GM12878 (cell line): Measurements from ENCODE around the gene UTS2R. TPM values are rescaled to one million over a fixed set of nuclear protein-coding genes. Genes with fewer than 3 reads are reported as not detected.

ENCODE experiments used
- ATAC-seq: fragments of 200-7000 bp; cut with Tn5 transposase; 3 replicates; pipeline ENCODE4 v1.9.1; 2020; ENCODE audit warnings: mild to moderate bottlenecking, moderate library complexity
- BruUV-seq: library from RNA; stranded (reverse); fragments of 400-500 nt; replicated peaks from 2 replicates; lab custom pipeline; 2021; lab: Mats Ljungman, UMichigan
- CTCF ChIA-PET: fragments of 300-600 bp; sonication (Branson Sonifier 250); formaldehyde crosslinking; extraction: SDS; loops from one replicate; lab custom pipeline; 2021; ENCODE audit warnings: inconsistent platforms; lab: Yijun Ruan, JAX
- POLR2A ChIA-PET: fragments of 350-600 bp; formaldehyde crosslinking; extraction: SDS; loops from one replicate; lab custom pipeline; 2021; ENCODE audit warnings: inconsistent platforms; lab: Charles Lee
- RAD21 ChIA-PET: fragments of 300-600 bp; sonication (Branson Sonifier 250); formaldehyde crosslinking; loops from one replicate; lab custom pipeline; 2023; ENCODE audit warnings: antibody characterized with exemption; ENCODE audit not compliant: unreplicated experiment; lab: Charles Lee
- SMC1A ChIA-PET: fragments of 300-600 bp; sonication (Branson Sonifier 250); formaldehyde crosslinking; loops from one replicate; lab custom pipeline; 2023; ENCODE audit not compliant: unreplicated experiment, uncharacterized antibody; lab: Charles Lee
- DNase-seq: peaks from one replicate; pipeline ENCODE4 v3.0.0-alpha.2; 2011; ENCODE audit warnings: low read depth, low spot score
- FAIRE-seq: peaks from 3 replicates; lab custom pipeline; 2011; peaks lifted over from hg19 to GRCh38; lab: Jason Lieb, UNC
- H2AFZ ChIP-seq: 2 replicates; pipeline ENCODE4 v1.6.0; 2011; ENCODE audit warnings: low read depth, low read length, control low read depth; ENCODE audit not compliant: control insufficient read depth
- H3K27ac ChIP-seq: 2 replicates; pipeline ENCODE4 v1.5.1; 2011; ENCODE audit warnings: control low read depth; ENCODE audit not compliant: control insufficient read depth, insufficient read depth
- H3K27me3 ChIP-seq, 2 experiments: replicated peaks in 1 of 2; 2 replicates each; pipeline versions ENCODE4 v1.6.0 to v1.6.1; 2011; ENCODE audit warnings: low read length in 1 of 2; ENCODE audit not compliant: control insufficient read depth in 2 of 2, insufficient read depth in 2 of 2
- H3K36me3 ChIP-seq, 2 experiments: 2 replicates each; pipeline ENCODE4 v1.5.1; 2011; ENCODE audit warnings: low read length in 1 of 2; ENCODE audit not compliant: control insufficient read depth in 2 of 2, insufficient read depth in 2 of 2
- H3K4me1 ChIP-seq: 2 replicates; pipeline ENCODE4 v1.6.1; 2011; ENCODE audit warnings: mild to moderate bottlenecking, low read length, moderate library complexity, mixed read lengths; ENCODE audit not compliant: control insufficient read depth, insufficient read depth
- H3K4me2 ChIP-seq: 2 replicates; pipeline ENCODE4 v1.6.0; 2011; ENCODE audit warnings: control low read depth; ENCODE audit not compliant: control insufficient read depth, insufficient read depth
- H3K4me3 ChIP-seq: fragments of 200-600 bp; sonication (generic); 2 replicates; pipeline ENCODE4 v1.5.1; 2016
- H3K79me2 ChIP-seq: 2 replicates; pipeline ENCODE4 v1.6.0; 2011; ENCODE audit warnings: low read length; ENCODE audit not compliant: control insufficient read depth, insufficient read depth
- H3K9ac ChIP-seq: 2 replicates; pipeline ENCODE4 v1.8.0; 2011; ENCODE audit warnings: low read length, control low read depth, mixed read lengths; ENCODE audit not compliant: control insufficient read depth, insufficient read depth
- H3K9me3 ChIP-seq: replicated peaks from 3 replicates; pipeline ENCODE4 v1.5.1; 2011; ENCODE audit warnings: mild to moderate bottlenecking, low read length; ENCODE audit not compliant: control insufficient read depth, insufficient read depth
- H4K20me1 ChIP-seq: 2 replicates; pipeline ENCODE4 v1.6.0; 2011; ENCODE audit not compliant: control insufficient read depth, insufficient read depth
- ESRRA ChIP-seq: IDR thresholded peaks from 2 replicates; pipeline ENCODE4 v1.6.1; 2012; ENCODE audit warnings: mild to moderate bottlenecking, low read length, improper control_type of control experiment
- JUND ChIP-seq: IDR thresholded peaks from 2 replicates; pipeline ENCODE4 v1.6.1; 2012; ENCODE audit warnings: low read depth, mild to moderate bottlenecking, low read length, improper control_type of control experiment, moderate library complexity
- NFYB ChIP-seq: IDR thresholded peaks from 2 replicates; pipeline ENCODE4 v1.6.1; 2011; ENCODE audit warnings: low read depth, mild to moderate bottlenecking, low read length, improper control_type of control experiment, moderate library complexity; ENCODE audit not compliant: insufficient read depth
- RELA ChIP-seq: fragments of 450-650 bp; IDR thresholded peaks from 2 replicates; pipeline ENCODE4 v1.8.0; 2014; ENCODE audit warnings: borderline replicate concordance; ENCODE audit not compliant: partially characterized antibody
- TARDBP ChIP-seq: IDR thresholded peaks from 2 replicates; pipeline ENCODE4 v1.6.1; 2016; ENCODE audit warnings: borderline replicate concordance
- WGBS: methylation state at CpG from one replicate; pipeline ENCODE4 v1.1.6; 2016; ENCODE audit warnings: low lambda C conversion rate; ENCODE audit not compliant: insufficient replicate concordance, insufficient coverage; ENCODE audit errors: missing lambda C conversion rate; 5-methylcytosine and 5-hydroxymethylcytosine counted together
- in situ Hi-C: fragments of 300-500 bp; cut with MboI; formaldehyde crosslinking; loops from 9 replicates; pipeline ENCODE4 v1.14.3; 2018; ENCODE audit warnings: mixed read lengths
- intact Hi-C: fragments of 100-400 bp; cut with micrococcal nuclease; formaldehyde crosslinking; loops from one replicate; pipeline ENCODE4 v1.14.2; 2022; ENCODE audit not compliant: unreplicated experiment
- polyA plus RNA-seq, 11 experiments: library from polyadenylated mRNA; depleted of rRNA in 4 of 11; unstranded in 6 of 11; stranded (reverse) in 5 of 11; fragments of >200 nt; fragmentation: Nextera tagmentation in 4 of 11; fragmentation: Illumina TruSeq in 1 of 11; extraction: Ambion mirVana in 4 of 11; extraction: Trizol in 1 of 11; gene quantifications; 1 replicate in 1 of 11; 2 replicates in 10 of 11; pipeline versions ENCODE4 v1.2.1 to v1.2.3, GENCODE V29; 2011 to 2016; ENCODE audit warnings: inconsistent platforms in 2 of 11, missing spikeins in 2 of 11, low read depth in 1 of 11
- total RNA-seq, 4 experiments: library from RNA; depleted of rRNA in 3 of 4; stranded (reverse); fragments of >200 nt in 3 of 4; fragmentation: Illumina TruSeq in 1 of 4; extraction: Trizol in 1 of 4; gene quantifications; 2 replicates each; pipeline versions ENCODE4 v1.2.1 to v1.2.3, GENCODE V29; 2013 to 2021
- TF ChIP-seq, protein P1 (sequence below): fragments of 450-650 bp; IDR thresholded peaks from 2 replicates; pipeline ENCODE4 v1.6.1; 2017; ENCODE audit warnings: antibody characterized with exemption, mild to moderate bottlenecking, moderate library complexity
- TF ChIP-seq, protein P2 (sequence below): IDR thresholded peaks from 2 replicates; pipeline ENCODE4 v1.6.1; 2011; ENCODE audit warnings: borderline replicate concordance, low read depth, mild to moderate bottlenecking, moderate library complexity, low read length; ENCODE audit not compliant: insufficient read depth, poor library complexity, severe bottlenecking
- TF ChIP-seq, protein P3 (sequence below): IDR thresholded peaks from 2 replicates; pipeline ENCODE4 v1.6.1; 2011; ENCODE audit warnings: mild to moderate bottlenecking, low read depth, low read length, moderate library complexity; ENCODE audit not compliant: insufficient replicate concordance
- TF ChIP-seq, protein P4 (sequence below): IDR thresholded peaks from 2 replicates; pipeline ENCODE4 v1.6.1; 2012; ENCODE audit warnings: low read depth, low read length, improper control_type of control experiment
- TF ChIP-seq, protein P5 (sequence below): fragments of 450-650 bp; IDR thresholded peaks from 2 replicates; pipeline ENCODE4 v1.6.1; 2017; ENCODE audit warnings: mild to moderate bottlenecking

The UTS2R gene
- total and polyA plus RNA-seq, 10 of the 15 experiments (the other 5 are each of a cell fraction or from before 2014, with no cell fraction given) = 0.04 to 0.36 (median 0.11) TPM; not detected in 6

DNA sequence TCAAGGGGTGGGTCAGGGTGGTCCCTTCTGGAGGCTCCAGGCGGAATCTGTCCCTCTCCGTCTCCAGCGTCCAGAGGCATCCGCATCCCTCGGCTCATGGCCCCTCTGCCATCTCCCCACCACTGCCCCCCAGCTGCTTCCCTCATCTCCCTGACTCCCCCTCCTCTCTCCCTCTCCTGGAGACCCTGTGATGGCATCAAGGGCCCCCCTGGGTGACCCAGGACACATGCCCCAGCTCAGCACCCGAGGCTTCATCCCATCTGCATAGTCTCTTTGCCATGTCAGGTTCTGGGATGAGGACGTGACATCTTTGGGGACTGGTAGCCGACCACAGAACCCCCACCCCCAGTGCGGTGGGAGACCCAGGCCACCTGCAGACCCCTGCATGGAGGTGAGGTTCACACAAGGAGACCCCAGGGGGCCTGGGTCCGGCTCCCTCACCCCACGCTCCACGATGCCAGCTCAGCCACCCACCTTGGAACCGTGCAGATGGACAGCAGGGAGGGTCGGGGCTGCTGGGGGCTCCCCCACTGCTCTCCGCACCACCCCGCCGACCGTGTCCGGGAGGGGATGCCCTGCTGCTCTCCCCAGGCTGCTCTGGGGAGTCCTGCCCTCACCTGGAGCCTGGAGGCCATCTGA lies 41.8 kb upstream of the UTS2R start:
- POLR2A ChIA-PET = no interaction called here
- H3K79me2 ChIP-seq = no peaks in the 10 kb centered on the region
- in situ Hi-C loops = no loop called here
- H4K20me1 ChIP-seq = no peaks in the 10 kb centered on the region
- intact Hi-C loops = no loop called here
- SMC1A ChIA-PET = no interaction called here
- H3K9ac ChIP-seq = no peak overlapping the region
- H2AFZ ChIP-seq = no peak overlapping the region
- DNase-seq (no peak), FAIRE-seq (no peak), ATAC-seq (no peak)
- no TSS peak for BruUV-seq
- no peaks in the 10 kb centered on the region for H3K9me3 ChIP-seq
- H3K36me3 ChIP-seq = no peaks in the 10 kb centered on the region
- peaks cover 7% of the 10 kb centered on the region for H3K4me1 ChIP-seq
- TF ChIP-seq, protein P1, sequence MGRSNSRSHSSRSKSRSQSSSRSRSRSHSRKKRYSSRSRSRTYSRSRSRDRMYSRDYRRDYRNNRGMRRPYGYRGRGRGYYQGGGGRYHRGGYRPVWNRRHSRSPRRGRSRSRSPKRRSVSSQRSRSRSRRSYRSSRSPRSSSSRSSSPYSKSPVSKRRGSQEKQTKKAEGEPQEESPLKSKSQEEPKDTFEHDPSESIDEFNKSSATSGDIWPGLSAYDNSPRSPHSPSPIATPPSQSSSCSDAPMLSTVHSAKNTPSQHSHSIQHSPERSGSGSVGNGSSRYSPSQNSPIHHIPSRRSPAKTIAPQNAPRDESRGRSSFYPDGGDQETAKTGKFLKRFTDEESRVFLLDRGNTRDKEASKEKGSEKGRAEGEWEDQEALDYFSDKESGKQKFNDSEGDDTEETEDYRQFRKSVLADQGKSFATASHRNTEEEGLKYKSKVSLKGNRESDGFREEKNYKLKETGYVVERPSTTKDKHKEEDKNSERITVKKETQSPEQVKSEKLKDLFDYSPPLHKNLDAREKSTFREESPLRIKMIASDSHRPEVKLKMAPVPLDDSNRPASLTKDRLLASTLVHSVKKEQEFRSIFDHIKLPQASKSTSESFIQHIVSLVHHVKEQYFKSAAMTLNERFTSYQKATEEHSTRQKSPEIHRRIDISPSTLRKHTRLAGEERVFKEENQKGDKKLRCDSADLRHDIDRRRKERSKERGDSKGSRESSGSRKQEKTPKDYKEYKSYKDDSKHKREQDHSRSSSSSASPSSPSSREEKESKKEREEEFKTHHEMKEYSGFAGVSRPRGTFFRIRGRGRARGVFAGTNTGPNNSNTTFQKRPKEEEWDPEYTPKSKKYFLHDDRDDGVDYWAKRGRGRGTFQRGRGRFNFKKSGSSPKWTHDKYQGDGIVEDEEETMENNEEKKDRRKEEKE = no peak
- TF ChIP-seq NFYB (no peak), ESRRA (no peak), RELA (no peak), JUND (no peak), TARDBP (no peak)
- TF ChIP-seq, protein P2, sequence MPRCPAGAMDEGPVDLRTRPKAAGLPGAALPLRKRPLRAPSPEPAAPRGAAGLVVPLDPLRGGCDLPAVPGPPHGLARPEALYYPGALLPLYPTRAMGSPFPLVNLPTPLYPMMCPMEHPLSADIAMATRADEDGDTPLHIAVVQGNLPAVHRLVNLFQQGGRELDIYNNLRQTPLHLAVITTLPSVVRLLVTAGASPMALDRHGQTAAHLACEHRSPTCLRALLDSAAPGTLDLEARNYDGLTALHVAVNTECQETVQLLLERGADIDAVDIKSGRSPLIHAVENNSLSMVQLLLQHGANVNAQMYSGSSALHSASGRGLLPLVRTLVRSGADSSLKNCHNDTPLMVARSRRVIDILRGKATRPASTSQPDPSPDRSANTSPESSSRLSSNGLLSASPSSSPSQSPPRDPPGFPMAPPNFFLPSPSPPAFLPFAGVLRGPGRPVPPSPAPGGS = no peak
- TF ChIP-seq, protein P3, sequence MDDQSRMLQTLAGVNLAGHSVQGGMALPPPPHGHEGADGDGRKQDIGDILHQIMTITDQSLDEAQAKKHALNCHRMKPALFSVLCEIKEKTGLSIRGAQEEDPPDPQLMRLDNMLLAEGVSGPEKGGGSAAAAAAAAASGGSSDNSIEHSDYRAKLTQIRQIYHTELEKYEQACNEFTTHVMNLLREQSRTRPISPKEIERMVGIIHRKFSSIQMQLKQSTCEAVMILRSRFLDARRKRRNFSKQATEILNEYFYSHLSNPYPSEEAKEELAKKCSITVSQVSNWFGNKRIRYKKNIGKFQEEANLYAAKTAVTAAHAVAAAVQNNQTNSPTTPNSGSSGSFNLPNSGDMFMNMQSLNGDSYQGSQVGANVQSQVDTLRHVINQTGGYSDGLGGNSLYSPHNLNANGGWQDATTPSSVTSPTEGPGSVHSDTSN = no peak
- TF ChIP-seq, protein P4, sequence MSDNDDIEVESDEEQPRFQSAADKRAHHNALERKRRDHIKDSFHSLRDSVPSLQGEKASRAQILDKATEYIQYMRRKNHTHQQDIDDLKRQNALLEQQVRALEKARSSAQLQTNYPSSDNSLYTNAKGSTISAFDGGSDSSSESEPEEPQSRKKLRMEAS = no peak
- TF ChIP-seq, protein P5, sequence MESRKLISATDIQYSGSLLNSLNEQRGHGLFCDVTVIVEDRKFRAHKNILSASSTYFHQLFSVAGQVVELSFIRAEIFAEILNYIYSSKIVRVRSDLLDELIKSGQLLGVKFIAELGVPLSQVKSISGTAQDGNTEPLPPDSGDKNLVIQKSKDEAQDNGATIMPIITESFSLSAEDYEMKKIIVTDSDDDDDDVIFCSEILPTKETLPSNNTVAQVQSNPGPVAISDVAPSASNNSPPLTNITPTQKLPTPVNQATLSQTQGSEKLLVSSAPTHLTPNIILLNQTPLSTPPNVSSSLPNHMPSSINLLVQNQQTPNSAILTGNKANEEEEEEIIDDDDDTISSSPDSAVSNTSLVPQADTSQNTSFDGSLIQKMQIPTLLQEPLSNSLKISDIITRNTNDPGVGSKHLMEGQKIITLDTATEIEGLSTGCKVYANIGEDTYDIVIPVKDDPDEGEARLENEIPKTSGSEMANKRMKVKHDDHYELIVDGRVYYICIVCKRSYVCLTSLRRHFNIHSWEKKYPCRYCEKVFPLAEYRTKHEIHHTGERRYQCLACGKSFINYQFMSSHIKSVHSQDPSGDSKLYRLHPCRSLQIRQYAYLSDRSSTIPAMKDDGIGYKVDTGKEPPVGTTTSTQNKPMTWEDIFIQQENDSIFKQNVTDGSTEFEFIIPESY = no peak
- CTCF ChIA-PET = interaction anchor here (1.2 to 1.4 kb wide), 2 partner anchors 20 to 30 kb away, joined by 3 to 4 read pairs; no protein-coding TSS in a partner anchor
- H3K4me2 ChIP-seq = no peak overlapping the region
- 35% methylated on average over 14 of the region's 19 CpGs for WGBS
- peaks cover 6 to 12% of the 10 kb centered on the region in 2 experiments; a peak in 3 of 4 replicates for H3K27me3 ChIP-seq
- no peak overlapping the region for H3K27ac ChIP-seq
- H3K4me3 ChIP-seq = no peak overlapping the region
- RAD21 ChIA-PET = no interaction called here
